Forelimb muscle (tissue), 1 donor: ENCODE measurements around the gene ELMO2. TPM values are rescaled to one million over a fixed set of nuclear protein-coding genes. Genes with fewer than 3 reads are reported as not detected.

Experiments
- DNase-seq: peaks from one replicate; pipeline ENCODE4 v3.0.0-alpha.2; 2013; ENCODE audit warnings: low read depth
- polyA plus RNA-seq: library from polyadenylated mRNA; unstranded; fragments of 120-200 nt; gene quantifications from one replicate; pipeline ENCODE4 v1.2.1, GENCODE V29; 2013; ENCODE audit not compliant: insufficient read length

The ELMO2 gene
- polyA plus RNA-seq, 1 donor, result 36.6 TPM

GRCh38 chr20:46351357-46352058, 54.9 kb downstream of the ELMO2 start:
- DNase-seq, result no peak

- DNase-seq, result no peak
Observed at GRCh38 chr20:46350986-46351267, 55.5 kb downstream of the ELMO2 start.

GRCh38 chr20:46350201-46350985, 56.0 kb downstream of the ELMO2 start:
- no peak for DNase-seq

GRCh38 chr20:46349742-46350056, 56.7 kb downstream of the ELMO2 start:
- no peak for DNase-seq

- DNase-seq, result peak; percentile 73
Observed at GRCh38 chr20:46349035-46349741, 57.2 kb downstream of the ELMO2 start.

GRCh38 chr20:46347841-46348803, 58.3 kb downstream of the ELMO2 start:
- DNase-seq, result peak; percentile 36

- DNase-seq, result no peak
Observed at GRCh38 chr20:46346770-46347169, 59.6 kb downstream of the ELMO2 start.

- no peak for DNase-seq
Observed at GRCh38 chr20:46344488-46345162, 61.8 kb downstream of the ELMO2 start.

- DNase-seq, result no peak
Observed at GRCh38 chr20:46343975-46344357, 62.4 kb downstream of the ELMO2 start.

- no peak for DNase-seq
Observed at GRCh38 chr20:46343348-46343974, 63.0 kb downstream of the ELMO2 start.

- no peak for DNase-seq
Observed at GRCh38 chr20:46342451-46343347, 63.7 kb downstream of the ELMO2 start.

- no peak for DNase-seq
Observed at GRCh38 chr20:46342010-46342378, 64.4 kb downstream of the ELMO2 start.

GRCh38 chr20:46341074-46342009, 65.1 kb downstream of the ELMO2 start:
- DNase-seq, result no peak

GRCh38 chr20:46339037-46339436, 67.4 kb downstream of the ELMO2 start:
- no peak for DNase-seq

GRCh38 chr20:46336735-46337134, 69.7 kb downstream of the ELMO2 start:
- no peak for DNase-seq

GRCh38 chr20:46334303-46334904, 72.0 kb downstream of the ELMO2 start:
- no peak for DNase-seq

- no peak for DNase-seq
Observed at GRCh38 chr20:46333161-46333991, 73.0 kb downstream of the ELMO2 start.
